Fibroblast of the aortic adventitia (primary cell): ENCODE measurements around the gene NCS1. TPM values are rescaled to one million over a fixed set of nuclear protein-coding genes. Genes with fewer than 3 reads are reported as not detected.
"Not testable (repeated sequence)": the region's sequence is repeated elsewhere in the genome, so short reads cannot be mapped to it uniquely, and the experiment has no call there.

Experiments
- DNase-seq: peaks from one replicate; pipeline ENCODE4 v3.0.0-alpha.2; 2010; ENCODE audit warnings: low read depth
- H3K4me3 ChIP-seq: 2 replicates; pipeline ENCODE4 v1.5.1; 2011; ENCODE audit warnings: low read depth, mild to moderate bottlenecking, control low read depth, low read length, moderate library complexity
- total RNA-seq: library from RNA; depleted of rRNA; stranded (reverse); fragments of >200 nt; gene quantifications from 2 replicates; pipeline ENCODE4 v1.2.3, GENCODE V29; 2012; ENCODE audit warnings: low replicate concordance
- TF ChIP-seq, protein P1 (sequence below): IDR thresholded peaks from 2 replicates; pipeline ENCODE4 v1.5.1; 2011; ENCODE audit warnings: mild to moderate bottlenecking, low read length, control low read depth, inconsistent platforms; ENCODE audit not compliant: insufficient read depth

NCS1 gene
- total RNA-seq, 1 donor, result 39.2 TPM

DNA sequence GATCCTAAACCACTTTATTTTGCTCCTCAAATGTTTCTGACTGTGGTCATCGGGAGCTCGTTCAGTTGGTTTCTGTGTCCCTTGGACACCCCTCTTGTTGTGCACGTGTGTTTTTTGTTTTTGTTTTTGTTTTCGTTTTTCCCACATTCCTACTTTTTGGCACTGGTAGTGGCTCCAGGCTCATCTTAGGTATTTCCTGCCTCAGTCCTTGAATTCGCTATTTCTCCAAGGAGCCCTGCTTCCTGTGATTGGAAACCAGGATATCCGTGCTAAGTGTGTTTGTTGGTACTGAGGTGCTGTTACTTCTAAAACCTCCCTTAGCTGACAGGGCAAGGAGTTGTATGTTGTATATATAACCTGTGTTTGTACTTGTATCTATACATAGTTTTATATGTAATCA lies 99.3 kb downstream of the NCS1 start:
- no peak for DNase-seq
- no peak overlapping the region for H3K4me3 ChIP-seq
- TF ChIP-seq, protein P1, sequence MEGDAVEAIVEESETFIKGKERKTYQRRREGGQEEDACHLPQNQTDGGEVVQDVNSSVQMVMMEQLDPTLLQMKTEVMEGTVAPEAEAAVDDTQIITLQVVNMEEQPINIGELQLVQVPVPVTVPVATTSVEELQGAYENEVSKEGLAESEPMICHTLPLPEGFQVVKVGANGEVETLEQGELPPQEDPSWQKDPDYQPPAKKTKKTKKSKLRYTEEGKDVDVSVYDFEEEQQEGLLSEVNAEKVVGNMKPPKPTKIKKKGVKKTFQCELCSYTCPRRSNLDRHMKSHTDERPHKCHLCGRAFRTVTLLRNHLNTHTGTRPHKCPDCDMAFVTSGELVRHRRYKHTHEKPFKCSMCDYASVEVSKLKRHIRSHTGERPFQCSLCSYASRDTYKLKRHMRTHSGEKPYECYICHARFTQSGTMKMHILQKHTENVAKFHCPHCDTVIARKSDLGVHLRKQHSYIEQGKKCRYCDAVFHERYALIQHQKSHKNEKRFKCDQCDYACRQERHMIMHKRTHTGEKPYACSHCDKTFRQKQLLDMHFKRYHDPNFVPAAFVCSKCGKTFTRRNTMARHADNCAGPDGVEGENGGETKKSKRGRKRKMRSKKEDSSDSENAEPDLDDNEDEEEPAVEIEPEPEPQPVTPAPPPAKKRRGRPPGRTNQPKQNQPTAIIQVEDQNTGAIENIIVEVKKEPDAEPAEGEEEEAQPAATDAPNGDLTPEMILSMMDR, result no peak

DNA sequence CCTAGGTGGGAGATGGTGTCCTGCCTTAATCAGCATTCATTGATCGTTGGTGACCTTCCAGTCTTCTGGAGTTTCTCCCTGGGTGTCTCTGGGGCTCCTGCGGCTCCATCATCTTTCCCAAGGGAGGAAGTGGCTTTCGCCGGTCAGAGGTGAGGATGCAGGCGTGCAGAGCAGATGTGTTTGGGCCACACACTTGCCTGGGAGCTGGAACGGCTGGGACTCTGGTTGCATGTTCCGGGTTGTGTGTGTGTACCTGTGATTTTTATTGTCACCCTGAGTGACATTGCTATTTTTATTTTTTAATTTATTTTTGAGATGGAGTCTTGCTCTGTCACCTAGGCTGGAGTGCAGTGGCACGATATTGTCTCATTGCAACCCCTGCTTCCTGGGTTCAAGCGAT lies 103.0 kb downstream of the NCS1 start:
- DNase-seq, result no peak
- TF ChIP-seq, protein P1, result no peak
- no peak overlapping the region for H3K4me3 ChIP-seq

DNA sequence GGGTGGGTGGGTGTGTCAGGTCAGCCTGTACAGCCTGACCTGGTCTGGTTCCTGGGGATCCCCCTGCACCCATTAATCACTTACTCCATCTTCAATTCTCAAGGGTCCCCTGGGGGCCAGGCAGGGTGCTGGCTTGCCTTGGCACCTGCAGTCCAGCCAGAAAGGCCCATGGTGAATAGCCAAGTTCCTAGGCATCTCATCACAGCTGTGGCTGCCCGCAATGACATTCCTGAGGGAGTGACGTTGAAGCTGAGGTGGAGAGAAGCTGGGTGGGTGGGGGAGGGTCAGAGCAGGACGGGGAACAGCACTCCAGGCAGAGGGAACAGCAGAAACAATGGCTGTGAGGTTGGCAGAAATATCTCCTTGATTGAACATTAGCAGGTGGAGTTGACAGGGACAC lies 103.9 kb downstream of the NCS1 start:
- H3K4me3 ChIP-seq, result no peak overlapping the region
- no peak for DNase-seq
- TF ChIP-seq, protein P1, result no peak

DNA sequence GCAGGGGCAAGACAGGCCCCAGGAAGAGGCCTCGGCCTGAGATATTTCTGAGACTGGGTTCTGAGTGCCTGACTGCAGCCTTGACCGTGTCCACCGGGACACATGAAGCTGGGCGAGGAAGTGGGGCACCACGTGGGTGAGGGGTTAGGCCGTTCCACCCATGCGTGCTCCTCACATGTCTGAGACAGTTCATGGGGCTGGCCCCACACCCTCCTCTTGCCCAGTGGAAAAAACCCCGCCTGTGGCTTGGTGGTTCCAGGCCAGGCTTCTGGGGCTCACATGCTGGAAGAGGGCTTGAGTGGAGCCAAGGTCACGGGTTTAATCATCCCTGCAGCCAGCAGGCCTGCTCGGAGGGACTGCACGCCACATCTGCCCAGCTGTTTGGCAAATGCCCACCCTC lies 104.8 kb downstream of the NCS1 start:
- DNase-seq, result no peak
- no peak overlapping the region for H3K4me3 ChIP-seq
- TF ChIP-seq, protein P1, result no peak

DNA sequence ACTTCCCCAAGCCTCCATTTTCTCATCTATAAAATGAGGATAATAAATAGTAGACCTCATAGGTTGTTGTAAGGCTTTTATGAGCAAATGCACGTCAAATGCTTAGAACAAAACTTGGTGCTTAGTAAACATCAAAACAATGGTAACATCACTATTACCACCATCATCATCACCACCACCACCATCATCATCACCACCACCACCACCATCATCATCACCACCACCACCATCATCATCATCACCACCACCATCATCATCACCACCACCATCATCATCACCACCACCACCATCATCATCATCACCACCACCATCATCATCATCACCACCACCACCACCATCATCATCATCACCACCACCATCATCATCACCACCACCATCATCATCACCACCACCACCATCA lies 105.3 kb downstream of the NCS1 start:
- not testable (repeated sequence) for H3K4me3 ChIP-seq, DNase-seq

DNA sequence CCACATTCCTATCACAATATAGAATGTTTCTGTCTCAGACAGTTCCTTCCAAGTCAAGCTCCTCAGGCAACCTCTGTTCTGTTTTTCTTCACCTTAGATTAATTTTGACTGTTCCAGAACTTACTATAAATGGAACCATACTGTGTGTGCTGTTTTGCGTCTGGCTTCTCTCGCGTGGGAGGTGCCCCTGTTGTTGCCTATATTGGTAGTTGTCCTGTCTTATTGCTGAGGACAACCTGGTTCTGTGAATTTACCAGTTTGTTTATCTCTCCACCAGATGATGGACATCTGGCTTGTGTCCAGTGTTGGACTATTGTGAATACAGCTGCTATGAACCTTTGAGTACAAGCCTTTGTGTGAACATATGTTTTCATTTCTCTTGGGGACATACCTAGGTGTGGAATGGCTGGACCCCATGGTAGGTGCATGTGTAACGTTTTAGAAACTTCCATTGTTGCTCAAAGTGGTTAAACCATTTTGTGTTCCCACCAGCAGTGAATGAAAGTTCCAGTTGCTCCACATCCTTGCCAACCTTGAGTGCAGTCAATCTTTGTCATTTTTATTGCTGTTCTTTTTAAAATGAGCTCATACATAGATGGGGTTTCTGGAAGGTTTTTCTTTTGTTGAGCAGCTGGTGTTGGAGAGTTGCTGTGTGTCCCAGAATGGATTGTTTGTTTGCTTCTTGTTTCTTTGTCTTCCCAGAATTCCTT lies 111.5 kb downstream of the NCS1 start:
- TF ChIP-seq, protein P1, result no peak
- no peak for DNase-seq
- H3K4me3 ChIP-seq, result no peak overlapping the region

DNA sequence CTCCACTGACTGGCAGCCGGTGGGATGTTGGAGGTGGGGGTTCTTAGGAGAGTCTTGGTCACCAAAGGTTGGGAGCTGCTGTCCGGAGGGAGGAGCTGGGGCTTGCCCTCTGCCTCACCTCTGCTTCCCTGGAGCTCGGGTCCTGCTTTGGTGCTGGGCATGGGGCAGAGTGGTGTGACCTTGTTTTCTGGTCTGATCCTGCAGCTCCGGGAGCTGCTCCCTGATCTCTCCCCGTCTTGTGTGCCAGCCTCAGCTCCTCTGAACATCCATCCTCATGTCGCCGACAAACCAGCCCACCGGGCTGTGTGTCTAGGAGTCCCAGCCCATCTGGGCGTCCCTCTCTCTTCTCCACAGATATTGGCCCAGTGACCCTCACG lies 112.0 kb downstream of the NCS1 start:
- TF ChIP-seq, protein P1, result no peak
- no peak overlapping the region for H3K4me3 ChIP-seq
- no peak for DNase-seq
